ENCODE results near the gene TBL3.

DNA sequence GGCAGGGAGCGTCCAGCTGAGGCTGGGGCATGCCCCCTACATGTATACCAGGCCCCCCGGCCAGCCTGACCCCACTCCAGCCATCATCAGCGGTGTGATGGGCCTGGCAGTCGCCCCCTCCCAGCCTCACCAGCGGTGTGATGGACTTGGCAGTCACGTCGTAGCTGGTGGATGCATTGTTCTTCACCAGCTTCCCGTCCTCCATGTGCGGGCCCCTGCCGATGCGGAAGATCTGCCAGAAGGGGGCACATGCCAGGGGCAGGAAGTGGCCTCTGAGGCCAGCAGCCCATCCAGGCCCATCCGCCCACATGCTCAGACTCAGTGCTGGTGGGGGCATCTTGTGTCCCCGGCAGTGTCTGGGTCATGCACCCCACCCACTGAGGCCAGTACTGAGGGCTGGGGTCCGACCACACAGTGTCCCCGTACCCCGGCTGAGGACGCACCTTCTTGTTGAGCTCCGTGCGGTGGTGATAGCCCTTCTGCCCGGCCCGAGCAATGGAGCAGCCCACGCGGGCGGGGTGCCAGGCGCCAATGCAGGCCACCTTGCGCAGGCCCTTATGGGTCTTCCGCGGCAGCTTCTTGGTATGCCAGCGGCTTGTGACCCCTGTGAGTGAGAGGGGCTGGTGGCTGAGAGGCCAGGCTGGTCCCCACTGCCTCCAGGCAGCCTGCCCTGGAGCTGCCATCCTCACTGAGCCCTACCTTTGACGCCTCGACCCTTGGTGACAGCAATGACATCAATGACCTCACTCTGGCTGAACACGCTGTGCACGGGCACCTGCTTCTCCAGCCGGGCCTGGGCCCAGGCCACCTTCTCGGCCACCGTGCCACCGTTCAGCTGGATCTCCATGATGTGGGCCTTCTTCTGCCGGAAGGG, 25.1 kb upstream of the TBL3 start:
- TF ChIP-seq, protein P1, sequence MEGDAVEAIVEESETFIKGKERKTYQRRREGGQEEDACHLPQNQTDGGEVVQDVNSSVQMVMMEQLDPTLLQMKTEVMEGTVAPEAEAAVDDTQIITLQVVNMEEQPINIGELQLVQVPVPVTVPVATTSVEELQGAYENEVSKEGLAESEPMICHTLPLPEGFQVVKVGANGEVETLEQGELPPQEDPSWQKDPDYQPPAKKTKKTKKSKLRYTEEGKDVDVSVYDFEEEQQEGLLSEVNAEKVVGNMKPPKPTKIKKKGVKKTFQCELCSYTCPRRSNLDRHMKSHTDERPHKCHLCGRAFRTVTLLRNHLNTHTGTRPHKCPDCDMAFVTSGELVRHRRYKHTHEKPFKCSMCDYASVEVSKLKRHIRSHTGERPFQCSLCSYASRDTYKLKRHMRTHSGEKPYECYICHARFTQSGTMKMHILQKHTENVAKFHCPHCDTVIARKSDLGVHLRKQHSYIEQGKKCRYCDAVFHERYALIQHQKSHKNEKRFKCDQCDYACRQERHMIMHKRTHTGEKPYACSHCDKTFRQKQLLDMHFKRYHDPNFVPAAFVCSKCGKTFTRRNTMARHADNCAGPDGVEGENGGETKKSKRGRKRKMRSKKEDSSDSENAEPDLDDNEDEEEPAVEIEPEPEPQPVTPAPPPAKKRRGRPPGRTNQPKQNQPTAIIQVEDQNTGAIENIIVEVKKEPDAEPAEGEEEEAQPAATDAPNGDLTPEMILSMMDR (tag by site-specific recombination; IDR thresholded peaks at IDR 0.05), result no peak
- TF ChIP-seq ZNF549 (tag by site-specific recombination; IDR thresholded peaks at IDR 0.05) (no peak), ZBTB17 (tag by site-specific recombination; IDR thresholded peaks at IDR 0.05) (no peak), ZNF677 (tag by site-specific recombination; IDR thresholded peaks at IDR 0.05) (no peak), ZBTB7A (tag by site-specific recombination; IDR thresholded peaks at IDR 0.05; ENCODE audit: low read depth) (no peak), ZNF202 (tag by site-specific recombination; IDR thresholded peaks at IDR 0.05; ENCODE audit: borderline replicate concordance) (no peak), ZNF350 (tag by site-specific recombination; IDR thresholded peaks at IDR 0.05) (no peak)
- TF ChIP-seq, protein P2, sequence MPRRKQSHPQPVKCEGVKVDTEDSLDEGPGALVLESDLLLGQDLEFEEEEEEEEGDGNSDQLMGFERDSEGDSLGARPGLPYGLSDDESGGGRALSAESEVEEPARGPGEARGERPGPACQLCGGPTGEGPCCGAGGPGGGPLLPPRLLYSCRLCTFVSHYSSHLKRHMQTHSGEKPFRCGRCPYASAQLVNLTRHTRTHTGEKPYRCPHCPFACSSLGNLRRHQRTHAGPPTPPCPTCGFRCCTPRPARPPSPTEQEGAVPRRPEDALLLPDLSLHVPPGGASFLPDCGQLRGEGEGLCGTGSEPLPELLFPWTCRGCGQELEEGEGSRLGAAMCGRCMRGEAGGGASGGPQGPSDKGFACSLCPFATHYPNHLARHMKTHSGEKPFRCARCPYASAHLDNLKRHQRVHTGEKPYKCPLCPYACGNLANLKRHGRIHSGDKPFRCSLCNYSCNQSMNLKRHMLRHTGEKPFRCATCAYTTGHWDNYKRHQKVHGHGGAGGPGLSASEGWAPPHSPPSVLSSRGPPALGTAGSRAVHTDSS (tag by site-specific recombination; IDR thresholded peaks at IDR 0.05), result no peak
- TF ChIP-seq, protein P3, sequence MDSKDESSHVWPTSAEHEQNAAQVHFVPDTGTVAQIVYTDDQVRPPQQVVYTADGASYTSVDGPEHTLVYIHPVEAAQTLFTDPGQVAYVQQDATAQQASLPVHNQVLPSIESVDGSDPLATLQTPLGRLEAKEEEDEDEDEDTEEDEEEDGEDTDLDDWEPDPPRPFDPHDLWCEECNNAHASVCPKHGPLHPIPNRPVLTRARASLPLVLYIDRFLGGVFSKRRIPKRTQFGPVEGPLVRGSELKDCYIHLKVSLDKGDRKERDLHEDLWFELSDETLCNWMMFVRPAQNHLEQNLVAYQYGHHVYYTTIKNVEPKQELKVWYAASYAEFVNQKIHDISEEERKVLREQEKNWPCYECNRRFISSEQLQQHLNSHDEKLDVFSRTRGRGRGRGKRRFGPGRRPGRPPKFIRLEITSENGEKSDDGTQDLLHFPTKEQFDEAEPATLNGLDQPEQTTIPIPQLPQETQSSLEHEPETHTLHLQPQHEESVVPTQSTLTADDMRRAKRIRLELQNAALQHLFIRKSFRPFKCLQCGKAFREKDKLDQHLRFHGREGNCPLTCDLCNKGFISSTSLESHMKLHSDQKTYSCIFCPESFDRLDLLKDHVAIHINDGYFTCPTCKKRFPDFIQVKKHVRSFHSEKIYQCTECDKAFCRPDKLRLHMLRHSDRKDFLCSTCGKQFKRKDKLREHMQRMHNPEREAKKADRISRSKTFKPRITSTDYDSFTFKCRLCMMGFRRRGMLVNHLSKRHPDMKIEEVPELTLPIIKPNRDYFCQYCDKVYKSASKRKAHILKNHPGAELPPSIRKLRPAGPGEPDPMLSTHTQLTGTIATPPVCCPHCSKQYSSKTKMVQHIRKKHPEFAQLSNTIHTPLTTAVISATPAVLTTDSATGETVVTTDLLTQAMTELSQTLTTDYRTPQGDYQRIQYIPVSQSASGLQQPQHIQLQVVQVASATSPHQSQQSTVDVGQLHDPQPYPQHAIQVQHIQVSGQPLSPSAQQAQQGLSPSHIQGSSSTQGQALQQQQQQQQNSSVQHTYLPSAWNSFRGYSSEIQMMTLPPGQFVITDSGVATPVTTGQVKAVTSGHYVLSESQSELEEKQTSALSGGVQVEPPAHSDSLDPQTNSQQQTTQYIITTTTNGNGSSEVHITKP (tag by site-specific recombination; IDR thresholded peaks at IDR 0.05), result no peak

Measured in HEK293 (cell line).